Measurements from ENCODE around the gene AUH.

DNA sequence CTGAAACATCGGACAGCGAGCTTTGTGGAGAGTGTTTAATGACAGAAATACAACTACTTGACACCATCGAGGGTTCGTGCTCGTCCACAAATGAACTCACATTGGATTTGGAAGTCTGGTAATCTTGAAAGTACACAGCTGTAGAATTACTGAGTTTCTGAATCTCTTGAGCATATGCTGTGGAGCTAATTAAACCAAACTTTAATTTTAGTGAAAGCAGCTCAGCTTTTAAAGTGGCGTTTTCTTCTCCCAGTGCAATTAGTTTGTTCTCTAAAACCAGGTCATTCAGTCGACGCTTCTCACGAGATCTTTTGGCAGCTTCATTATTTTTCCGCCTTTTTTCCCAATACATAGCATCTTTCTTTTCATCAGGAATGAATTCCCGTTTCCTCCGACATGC, 48.4 kb upstream of the AUH start:
- TF ChIP-seq, protein P1, sequence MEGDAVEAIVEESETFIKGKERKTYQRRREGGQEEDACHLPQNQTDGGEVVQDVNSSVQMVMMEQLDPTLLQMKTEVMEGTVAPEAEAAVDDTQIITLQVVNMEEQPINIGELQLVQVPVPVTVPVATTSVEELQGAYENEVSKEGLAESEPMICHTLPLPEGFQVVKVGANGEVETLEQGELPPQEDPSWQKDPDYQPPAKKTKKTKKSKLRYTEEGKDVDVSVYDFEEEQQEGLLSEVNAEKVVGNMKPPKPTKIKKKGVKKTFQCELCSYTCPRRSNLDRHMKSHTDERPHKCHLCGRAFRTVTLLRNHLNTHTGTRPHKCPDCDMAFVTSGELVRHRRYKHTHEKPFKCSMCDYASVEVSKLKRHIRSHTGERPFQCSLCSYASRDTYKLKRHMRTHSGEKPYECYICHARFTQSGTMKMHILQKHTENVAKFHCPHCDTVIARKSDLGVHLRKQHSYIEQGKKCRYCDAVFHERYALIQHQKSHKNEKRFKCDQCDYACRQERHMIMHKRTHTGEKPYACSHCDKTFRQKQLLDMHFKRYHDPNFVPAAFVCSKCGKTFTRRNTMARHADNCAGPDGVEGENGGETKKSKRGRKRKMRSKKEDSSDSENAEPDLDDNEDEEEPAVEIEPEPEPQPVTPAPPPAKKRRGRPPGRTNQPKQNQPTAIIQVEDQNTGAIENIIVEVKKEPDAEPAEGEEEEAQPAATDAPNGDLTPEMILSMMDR (IDR thresholded peaks at IDR 0.05): no peak
- TF ChIP-seq POLR2AphosphoS5 (IDR thresholded peaks at IDR 0.05): no peak

Measured in gastroesophageal sphincter (tissue), 3 donors.